Skin epidermis (tissue), 12 donors: ENCODE measurements around the gene HEPN1.

ENCODE experiments used
- H3K27ac ChIP-seq, 21 experiments: fragments of 200-600 bp; sonication (generic) in 11 of 21; one replicate each; pipeline ENCODE4 v1.5.0; 2020; ENCODE audit warnings: mild to moderate bottlenecking in 3 of 21, inconsistent platforms in 2 of 21, moderate library complexity in 2 of 21
- H3K4me3 ChIP-seq, 7 experiments: fragments of 200-600 bp; sonication (generic) in 2 of 7; one replicate each; pipeline ENCODE4 v1.5.0; 2020; ENCODE audit warnings: inconsistent platforms in 2 of 7, mild to moderate bottlenecking in 2 of 7, moderate library complexity in 1 of 7

Gene HEPN1

DNA sequence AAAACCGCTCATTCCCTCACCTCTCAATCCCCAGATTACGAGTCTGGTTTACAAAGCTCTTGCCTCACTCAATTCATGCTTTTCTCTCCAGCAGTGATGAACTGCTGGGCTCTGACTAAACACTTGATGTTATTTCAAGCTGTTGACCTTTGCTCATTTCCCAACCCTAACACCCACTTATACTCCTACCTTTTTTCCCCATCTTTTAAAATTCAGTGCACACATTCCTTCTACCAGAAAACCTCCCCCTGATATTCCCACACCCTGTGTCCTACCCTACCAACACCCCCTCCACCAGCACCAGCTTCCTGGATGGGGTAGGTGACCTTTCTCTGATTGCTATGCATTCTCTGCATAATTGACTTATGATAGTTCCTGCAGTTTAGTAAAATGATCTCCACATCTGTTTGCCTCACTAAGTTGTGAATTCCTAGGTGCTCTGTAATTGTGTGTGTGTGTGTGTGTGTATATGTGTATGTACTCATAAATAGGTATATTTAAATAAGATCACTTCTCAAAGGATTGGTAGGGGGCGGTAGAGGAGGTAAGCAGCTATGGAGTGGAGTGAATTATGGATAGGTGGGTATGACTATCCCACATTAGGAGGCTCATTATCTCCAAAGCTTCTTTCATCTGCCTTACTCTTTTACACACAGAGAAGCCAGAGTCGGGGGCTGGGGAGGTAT lies 16.0 kb downstream of the HEPN1 start:
- H3K4me3 ChIP-seq = no peak overlapping the region
- H3K27ac ChIP-seq = no peak overlapping the region

DNA sequence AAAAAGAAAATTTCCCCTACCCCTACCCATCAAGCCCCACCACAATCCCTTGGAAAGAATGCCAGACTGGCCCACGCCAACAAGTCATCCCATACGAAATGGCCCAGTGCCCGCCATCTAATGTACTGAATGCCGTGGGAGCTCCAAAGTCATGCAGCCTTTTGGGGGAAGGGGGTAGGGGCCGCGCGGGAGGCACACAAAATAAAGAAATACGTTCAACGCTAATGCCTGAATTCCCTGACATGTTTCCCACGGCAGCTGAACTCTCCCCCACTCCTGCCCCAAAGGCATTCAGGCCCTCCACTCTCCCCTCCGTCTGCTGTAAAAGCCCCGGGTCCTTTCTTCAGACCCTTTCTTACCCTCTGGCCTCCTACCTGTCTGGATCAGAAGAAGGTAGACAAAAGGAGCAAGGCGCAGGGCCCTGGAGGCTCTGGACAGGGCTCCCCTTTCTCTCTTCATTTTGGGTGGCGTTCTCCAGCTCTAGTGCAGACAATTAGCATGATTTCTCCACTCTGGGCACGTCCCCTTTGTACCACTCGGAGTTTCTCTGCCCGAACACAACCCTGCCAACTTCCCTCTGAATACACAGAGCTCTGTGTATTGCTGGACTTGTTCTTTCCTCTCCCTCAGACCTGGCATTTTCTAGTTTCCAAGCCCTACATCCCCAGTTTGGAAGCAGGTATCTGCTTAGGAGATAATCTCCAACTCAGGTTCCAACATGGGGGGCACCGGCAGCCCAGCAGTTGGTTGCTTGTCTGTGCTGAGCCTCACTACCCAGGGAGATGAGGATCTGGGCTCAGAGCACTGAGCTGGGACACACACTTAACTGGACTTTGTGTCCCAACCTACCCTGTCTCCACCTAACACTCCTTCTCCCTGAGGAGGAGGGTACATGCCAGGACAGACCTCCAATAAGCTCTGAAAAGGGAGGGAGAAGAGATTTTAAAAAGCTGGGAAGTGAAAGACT lies 16.8 kb downstream of the HEPN1 start, which contains the start of gene HEPACAM:
TSS of gene HEPACAM (minus strand) at position 500 of the 967 bp plus-strand sequence. CDS start at position 459, 41 bp downstream.
- Histone ChIP-seq H3K4me3 (no peak within 1 kb of the TSS), H3K27ac (no peak within 1 kb of the TSS)

GRCh38 chr11:124937336-124937935 lies 18.4 kb downstream of the HEPN1 start:
- Histone ChIP-seq H3K4me3 (no peak overlapping the region), H3K27ac (no peak overlapping the region)

GRCh38 chr11:124938206-124938765 lies 19.2 kb downstream of the HEPN1 start:
- Histone ChIP-seq H3K4me3 (no peak overlapping the region), H3K27ac (no peak overlapping the region)

DNA sequence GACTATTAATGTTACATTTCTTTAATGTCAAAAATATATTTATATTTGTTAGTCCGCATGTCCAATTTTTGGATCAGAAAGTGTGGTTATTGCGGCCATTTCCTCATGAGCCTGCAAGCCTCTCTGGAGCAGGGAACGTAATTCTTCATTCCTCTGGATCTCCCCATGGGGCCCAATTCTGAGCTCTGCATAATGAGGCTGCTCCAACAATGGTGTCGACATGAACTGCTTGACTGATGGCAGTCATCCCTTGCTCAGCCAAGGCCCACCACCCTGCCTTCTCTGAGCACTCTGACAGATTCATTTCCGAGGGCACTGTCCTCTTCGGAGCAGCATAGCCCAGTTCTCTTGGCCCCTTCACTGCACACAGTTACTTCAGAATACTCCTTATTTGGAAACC lies 19.9 kb downstream of the HEPN1 start:
- no peak overlapping the region for H3K4me3 ChIP-seq
- no peak overlapping the region for H3K27ac ChIP-seq

GRCh38 chr11:124941703-124942102 lies 22.7 kb downstream of the HEPN1 start:
- Histone ChIP-seq H3K27ac (no peak overlapping the region), H3K4me3 (no peak overlapping the region)

DNA sequence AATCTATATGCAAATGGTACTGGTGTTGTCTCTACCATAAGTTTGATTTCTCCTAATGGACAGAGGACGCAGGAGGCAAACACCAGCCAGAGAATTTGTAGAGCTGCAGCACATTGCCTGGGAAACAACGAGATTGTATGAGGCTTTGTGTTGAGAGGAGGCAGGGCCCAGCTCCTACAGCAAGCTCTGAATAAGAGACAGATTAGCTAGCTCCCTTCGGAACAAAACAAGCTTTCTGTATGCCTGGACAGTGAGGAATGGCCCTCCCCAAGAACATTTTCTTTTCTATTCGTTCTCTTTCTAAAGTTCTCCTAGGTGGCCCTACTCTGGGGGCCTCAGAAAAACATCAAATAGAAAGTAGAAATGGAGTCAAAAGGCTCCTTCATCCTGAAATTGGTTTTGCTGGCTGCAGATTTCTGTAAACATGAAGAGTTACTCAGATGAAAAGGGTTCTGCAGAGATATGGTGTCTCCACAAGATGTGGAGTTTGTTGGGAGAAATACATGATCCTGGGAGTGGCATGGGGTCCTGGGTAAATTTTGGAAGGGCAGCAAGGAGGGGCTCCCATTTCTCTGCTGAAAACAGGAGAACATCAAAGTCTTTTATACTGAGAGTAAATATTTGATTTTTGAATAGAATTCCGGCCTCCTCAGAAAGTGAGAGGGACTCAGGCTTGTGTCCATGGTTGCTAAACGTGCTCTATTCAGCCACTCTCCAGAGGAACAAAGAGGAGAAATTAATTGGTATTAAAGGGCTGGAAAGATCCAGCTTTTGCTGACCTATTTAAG lies 23.6 kb downstream of the HEPN1 start:
- no peak overlapping the region for H3K27ac ChIP-seq
- H3K4me3 ChIP-seq = no peak overlapping the region

DNA sequence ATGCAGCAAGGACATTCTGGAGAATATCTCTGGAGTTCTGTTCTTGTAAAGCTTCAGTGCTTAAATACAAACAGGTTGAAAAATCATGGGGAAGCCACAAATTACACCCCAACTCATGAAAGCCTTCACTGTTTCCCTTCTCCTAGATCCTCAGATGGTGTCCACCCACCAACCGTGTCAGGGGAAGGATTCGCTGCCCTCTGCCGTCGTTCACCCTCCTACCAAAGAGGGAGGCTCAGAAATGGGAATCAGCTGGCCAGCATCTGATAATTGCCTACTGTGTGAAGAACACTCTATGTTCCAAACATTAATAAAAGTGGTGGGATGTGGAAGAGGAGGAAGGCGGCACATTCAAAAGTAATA lies 24.2 kb downstream of the HEPN1 start:
- H3K27ac ChIP-seq = no peak overlapping the region
- H3K4me3 ChIP-seq = no peak overlapping the region

DNA sequence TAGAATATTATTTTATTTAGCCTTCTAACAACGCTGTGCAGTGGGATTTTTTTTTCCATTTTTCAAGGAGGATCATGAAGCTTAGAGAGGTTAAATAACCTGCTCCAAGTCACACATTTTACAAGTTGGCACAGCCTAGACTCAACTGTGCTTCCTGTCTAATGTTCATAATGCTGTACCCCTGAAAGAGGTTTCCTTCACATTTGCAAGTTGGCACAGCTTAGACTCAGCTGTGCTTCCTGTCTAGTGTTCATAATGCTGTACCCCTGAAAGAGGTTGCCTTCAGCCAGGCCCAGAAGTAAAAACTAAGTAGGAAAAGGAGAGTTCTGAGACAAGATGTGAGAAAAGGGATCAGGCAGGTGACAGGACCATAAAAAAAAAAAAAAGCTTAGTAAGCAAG lies 24.7 kb downstream of the HEPN1 start:
- Histone ChIP-seq H3K27ac (no peak overlapping the region), H3K4me3 (no peak overlapping the region)

DNA sequence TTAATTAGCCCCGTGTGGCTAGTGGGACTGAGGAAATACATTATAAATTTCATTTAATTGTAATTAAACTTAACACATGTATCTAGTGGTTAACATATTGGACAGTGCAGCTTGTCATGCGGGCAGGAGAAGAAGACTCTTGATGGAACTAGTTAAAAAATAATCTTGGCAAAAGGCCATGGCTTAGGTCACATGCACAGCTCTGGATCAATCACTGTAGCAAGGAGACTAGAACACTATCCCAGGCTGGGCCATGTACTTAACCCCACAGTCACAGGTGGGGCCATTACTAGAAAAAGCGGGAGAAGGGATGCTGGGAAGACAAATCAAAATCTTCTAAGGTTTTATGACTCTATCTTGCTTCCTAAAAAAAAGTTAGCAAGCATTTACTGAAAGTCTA lies 25.5 kb downstream of the HEPN1 start:
- H3K27ac ChIP-seq = no peak overlapping the region
- no peak overlapping the region for H3K4me3 ChIP-seq

- H3K27ac ChIP-seq = no peak overlapping the region
- no peak overlapping the region for H3K4me3 ChIP-seq
These were observed 26.8 kb downstream of the HEPN1 start for GRCh38 chr11:124945826-124946225.

- no peak overlapping the region for H3K27ac ChIP-seq
These were observed 27.7 kb downstream of the HEPN1 start for GRCh38 chr11:124946735-124947141.

GRCh38 chr11:124950601-124951330 lies 31.7 kb downstream of the HEPN1 start:
- Histone ChIP-seq H3K27ac (no peak overlapping the region), H3K4me3 (no peak overlapping the region)

More at GRCh38 chr11:124946735-124947141, 27.7 kb downstream of the HEPN1 start:
- H3K4me3 ChIP-seq = no peak overlapping the region

DNA sequence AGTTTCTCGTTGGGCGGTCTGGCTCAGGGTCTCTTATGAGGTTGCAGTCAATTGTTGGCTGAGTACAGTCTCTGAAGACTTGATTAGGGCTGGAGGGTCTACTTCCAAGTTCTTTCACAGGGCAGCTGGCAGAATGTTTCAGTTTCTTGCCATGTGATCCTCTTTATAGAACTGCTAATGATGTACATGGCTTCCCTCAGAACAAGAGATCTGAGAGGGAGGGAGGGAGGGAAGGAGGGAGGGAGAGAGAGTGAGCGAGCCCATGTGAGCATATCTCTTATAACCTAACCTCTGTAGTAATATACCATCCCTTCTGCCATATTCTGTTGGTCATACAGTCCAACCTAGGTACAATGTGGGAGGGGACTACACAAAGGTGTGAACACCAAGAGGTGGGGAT lies 32.3 kb downstream of the HEPN1 start:
- H3K27ac ChIP-seq = no peak overlapping the region
- no peak overlapping the region for H3K4me3 ChIP-seq

DNA sequence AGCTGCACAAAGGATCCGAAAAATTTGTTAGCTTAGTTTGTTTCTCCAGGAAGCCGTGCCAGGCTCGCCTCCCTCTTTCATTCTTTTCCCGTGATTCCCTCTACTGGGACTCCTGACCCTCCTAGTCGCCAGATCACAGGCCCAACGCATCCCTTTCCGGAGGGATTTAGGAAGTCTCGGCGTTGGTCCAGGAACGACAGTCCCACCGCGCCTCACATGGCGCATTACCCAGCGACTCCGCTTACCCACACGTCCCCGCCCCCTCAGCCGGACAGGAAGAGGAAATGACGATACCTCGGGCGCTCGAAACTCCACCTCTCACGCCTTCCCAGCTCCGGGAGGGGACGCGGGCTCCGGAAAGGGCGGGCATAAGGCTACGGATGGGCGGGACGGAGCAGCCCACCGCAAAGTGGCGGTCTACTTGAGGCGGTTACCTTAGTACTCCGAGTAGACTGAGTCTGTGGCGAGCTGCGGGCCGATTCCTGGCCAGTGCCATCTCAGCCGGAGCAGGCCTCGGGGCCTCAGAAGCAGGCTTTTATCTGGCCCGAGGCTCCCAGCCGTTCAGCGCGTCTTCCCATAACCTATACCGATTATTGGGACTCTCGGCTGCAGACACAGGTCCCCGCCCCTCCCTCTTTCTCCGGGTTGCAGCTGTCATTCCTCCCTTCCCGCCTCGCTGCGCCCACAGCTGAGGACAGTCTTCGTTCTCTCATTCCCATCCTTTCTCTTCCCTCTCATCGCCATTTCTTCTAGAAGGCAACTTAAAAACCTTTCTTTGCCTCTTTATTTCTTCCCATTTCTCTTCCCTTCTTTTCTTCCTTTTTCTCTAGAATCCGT lies 34.9 kb downstream of the HEPN1 start, which contains the start of gene CCDC15:
TSS of gene CCDC15 (plus strand) at position 450 of the 837 bp plus-strand sequence. CDS start 531 bp downstream, outside the sequence.
- H3K4me3 ChIP-seq = peak within 1 kb of the TSS; percentile 62 to 73 (median 70)
- peak within 1 kb of the TSS; percentile 62 to 90 (median 82) for H3K27ac ChIP-seq

- peak overlapping the region; percentile 62 to 73 (median 70) for H3K4me3 ChIP-seq
- H3K27ac ChIP-seq = peak overlapping the region in 19 of 21 experiments; percentile 63 to 90 (median 83)
These were observed 35.5 kb downstream of the HEPN1 start for GRCh38 chr11:124954590-124954955.

GRCh38 chr11:124955035-124955434 lies 36.0 kb downstream of the HEPN1 start:
- H3K27ac ChIP-seq = no peak overlapping the region
- no peak overlapping the region for H3K4me3 ChIP-seq
